Measurements from ENCODE around the gene FAAP24.

The FAAP24 gene

GRCh38 chr19:32971715-32972540 is at the start of gene FAAP24, which contains the start of gene CEP89:
Gene FAAP24, plus strand, starts transcription at chr19:32972242. Its CDS starts 955 bp downstream, at chr19:32973197.
Gene CEP89, minus strand, starts transcription at chr19:32971958. Its CDS starts 84 bp downstream, at chr19:32971874.
- H3K27ac ChIP-seq (ENCODE audit: poor library complexity, severe bottlenecking) = no peak within 1 kb of the TSS

GRCh38 chr19:32924200-32924599 is 47.8 kb upstream of the FAAP24 start:
- TF ChIP-seq CTCF (IDR thresholded peaks at IDR 0.05; ENCODE audit: poor library complexity, severe bottlenecking) = no peak
- Histone ChIP-seq H3K4me3 (ENCODE audit: severe bottlenecking) (no peak overlapping the region), H3K27ac (ENCODE audit: poor library complexity, severe bottlenecking) (no peak overlapping the region), H3K27me3 (ENCODE audit: insufficient read depth, poor library complexity, severe bottlenecking) (no peaks in the 10 kb centered on the region), H3K36me3 (ENCODE audit: low read depth) (peaks cover 17% of the 10 kb centered on the region), H3K4me1 (ENCODE audit: insufficient read depth, poor library complexity, severe bottlenecking) (no peaks in the 10 kb centered on the region), H3K9me3 (ENCODE audit: severe bottlenecking) (no peaks in the 10 kb centered on the region)
- no peak for DNase-seq (ENCODE audit: low spot score)
- no peak for ATAC-seq (ENCODE audit: low read depth)

More at GRCh38 chr19:32971715-32972540, at the start of gene FAAP24, which contains the start of gene CEP89:
- ATAC-seq (ENCODE audit: low read depth) (peak; percentile 99), DNase-seq (ENCODE audit: low spot score) (peak; percentile 97)
- Histone ChIP-seq H3K9me3 (ENCODE audit: severe bottlenecking) (no peaks in the 10 kb centered on the region), H3K27me3 (ENCODE audit: insufficient read depth, poor library complexity, severe bottlenecking) (no peaks in the 10 kb centered on the region), H3K4me3 (ENCODE audit: severe bottlenecking) (peak within 1 kb of the TSS; percentile 43), H3K36me3 (ENCODE audit: low read depth) (peaks cover 27% of the 10 kb centered on the region), H3K4me1 (ENCODE audit: insufficient read depth, poor library complexity, severe bottlenecking) (no peaks in the 10 kb centered on the region)
- no peak for TF ChIP-seq CTCF (IDR thresholded peaks at IDR 0.05; ENCODE audit: poor library complexity, severe bottlenecking)

GRCh38 chr19:32928806-32929205 is 43.2 kb upstream of the FAAP24 start:
- Histone ChIP-seq H3K27me3 (ENCODE audit: insufficient read depth, poor library complexity, severe bottlenecking) (no peaks in the 10 kb centered on the region), H3K4me3 (ENCODE audit: severe bottlenecking) (no peak overlapping the region), H3K36me3 (ENCODE audit: low read depth) (peaks cover 39% of the 10 kb centered on the region), H3K4me1 (ENCODE audit: insufficient read depth, poor library complexity, severe bottlenecking) (no peaks in the 10 kb centered on the region), H3K9me3 (ENCODE audit: severe bottlenecking) (no peaks in the 10 kb centered on the region), H3K27ac (ENCODE audit: poor library complexity, severe bottlenecking) (peak overlapping the region; percentile 18)
- DNase-seq (ENCODE audit: low spot score) (no peak), ATAC-seq (ENCODE audit: low read depth) (peak; percentile 82)
- TF ChIP-seq CTCF (IDR thresholded peaks at IDR 0.05; ENCODE audit: poor library complexity, severe bottlenecking) = no peak

- Histone ChIP-seq H3K27ac (ENCODE audit: poor library complexity, severe bottlenecking) (no peak overlapping the region), H3K4me1 (ENCODE audit: insufficient read depth, poor library complexity, severe bottlenecking) (no peaks in the 10 kb centered on the region), H3K4me3 (ENCODE audit: severe bottlenecking) (no peak overlapping the region), H3K27me3 (ENCODE audit: insufficient read depth, poor library complexity, severe bottlenecking) (no peaks in the 10 kb centered on the region), H3K9me3 (ENCODE audit: severe bottlenecking) (no peaks in the 10 kb centered on the region), H3K36me3 (ENCODE audit: low read depth) (peaks cover 32% of the 10 kb centered on the region)
- ATAC-seq (ENCODE audit: low read depth) (no peak), DNase-seq (ENCODE audit: low spot score) (no peak)
- no peak for TF ChIP-seq CTCF (IDR thresholded peaks at IDR 0.05; ENCODE audit: poor library complexity, severe bottlenecking)
Measured at GRCh38 chr19:32930567-32930966, 41.5 kb upstream of the FAAP24 start.

- no peaks in the 10 kb centered on the region for H3K4me1 ChIP-seq (ENCODE audit: insufficient read depth, poor library complexity, severe bottlenecking)
- peaks cover 38% of the 10 kb centered on the region for H3K36me3 ChIP-seq (ENCODE audit: low read depth)
- H3K9me3 ChIP-seq (ENCODE audit: severe bottlenecking) = no peaks in the 10 kb centered on the region
- H3K27me3 ChIP-seq (ENCODE audit: insufficient read depth, poor library complexity, severe bottlenecking) = no peaks in the 10 kb centered on the region
- H3K4me3 ChIP-seq (ENCODE audit: severe bottlenecking) = no peak overlapping the region
- H3K27ac ChIP-seq (ENCODE audit: poor library complexity, severe bottlenecking) = no peak overlapping the region
- DNase-seq (ENCODE audit: low spot score) (no peak), ATAC-seq (ENCODE audit: low read depth) (no peak)
- no peak for TF ChIP-seq CTCF (IDR thresholded peaks at IDR 0.05; ENCODE audit: poor library complexity, severe bottlenecking)
Measured at GRCh38 chr19:32933571-32933970, 38.5 kb upstream of the FAAP24 start.

Measured in RWPE2 (cell line).